GM21423 (cell line): ENCODE data around the gene NEURL1.

Experiments used
- ATAC-seq: cut with Tn5 transposase; IDR thresholded peaks from one replicate; pipeline ENCODE4 v1.9.1; 2021; ENCODE audit warnings: mild to moderate bottlenecking, moderate library complexity; ENCODE audit not compliant: unreplicated experiment

The NEURL1 gene

GRCh38 chr10:103580430-103580829, 86.9 kb downstream of the NEURL1 start:
- ATAC-seq, result no peak

GRCh38 chr10:103581499-103581898, 88.0 kb downstream of the NEURL1 start:
- no peak for ATAC-seq

DNA sequence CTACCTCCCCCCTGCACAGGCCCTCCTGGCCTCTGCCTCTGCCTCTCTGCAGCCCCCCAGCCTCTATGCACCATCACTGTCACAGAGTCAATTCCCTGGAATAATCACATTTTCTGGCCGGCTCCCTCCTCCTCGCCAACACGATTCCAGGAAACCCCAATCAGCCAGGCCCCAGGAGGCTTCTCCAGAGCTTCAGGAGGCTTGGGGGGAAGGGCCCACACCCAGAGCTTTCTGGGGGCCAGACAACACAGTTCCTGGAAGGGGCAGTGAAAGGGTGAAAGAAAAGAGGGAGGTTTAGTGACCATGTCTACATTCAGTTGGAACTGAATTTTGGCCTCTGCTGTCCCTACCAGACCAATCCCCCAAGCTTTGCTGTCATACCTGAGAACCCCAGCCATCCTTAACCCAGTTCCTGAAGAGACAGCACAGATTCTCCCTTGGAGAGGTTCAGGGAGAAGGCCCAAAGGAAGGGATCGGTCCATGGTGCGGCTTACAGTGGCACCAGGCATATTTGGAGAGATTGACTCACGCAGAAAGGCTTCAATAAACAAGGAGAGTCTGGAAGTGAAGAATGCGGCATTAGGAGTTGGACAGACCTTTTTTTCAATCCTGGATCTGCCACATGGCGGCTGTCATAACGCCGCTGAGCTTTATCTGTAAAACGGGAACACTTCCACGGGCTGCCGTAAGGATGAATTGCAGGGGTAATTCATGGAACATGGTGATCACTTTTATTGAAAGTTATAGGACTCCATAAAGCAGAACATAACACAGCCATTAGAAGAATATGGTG, 89.0 kb downstream of the NEURL1 start:
- no peak for ATAC-seq

GRCh38 chr10:103583871-103584215, 90.3 kb downstream of the NEURL1 start:
- no peak for ATAC-seq

DNA sequence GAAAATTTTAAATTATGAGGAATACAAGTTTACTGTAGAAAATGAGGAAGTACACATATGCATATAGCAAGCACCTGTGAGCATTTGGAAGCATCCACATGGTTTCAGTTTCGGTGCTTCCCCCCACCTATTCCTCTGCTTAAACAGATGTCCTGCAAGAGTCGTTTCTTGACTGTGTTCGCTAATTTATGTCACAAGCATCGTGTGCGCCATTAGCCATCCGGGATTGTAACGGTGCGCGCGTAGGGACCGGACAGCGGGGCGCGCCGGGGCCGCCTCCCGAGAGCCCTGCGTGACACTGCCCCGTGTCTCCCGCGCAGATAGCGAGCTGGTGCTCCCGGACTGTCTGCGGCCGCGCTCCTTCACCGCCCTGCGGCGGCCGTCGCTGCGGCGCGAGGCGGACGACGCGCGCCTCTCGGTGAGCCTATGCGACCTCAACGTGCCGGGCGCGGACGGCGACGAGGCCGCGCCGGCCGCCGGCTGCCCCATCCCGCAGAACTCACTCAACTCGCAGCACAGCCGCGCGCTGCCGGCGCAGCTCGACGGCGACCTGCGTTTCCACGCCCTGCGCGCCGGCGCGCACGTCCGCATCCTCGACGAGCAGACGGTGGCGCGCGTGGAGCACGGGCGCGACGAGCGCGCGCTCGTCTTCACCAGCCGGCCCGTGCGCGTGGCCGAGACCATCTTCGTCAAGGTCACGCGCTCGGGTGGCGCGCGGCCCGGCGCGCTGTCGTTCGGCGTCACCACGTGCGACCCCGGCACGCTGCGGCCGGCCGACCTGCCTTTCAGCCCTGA, 90.9 kb downstream of the NEURL1 start:
- no peak for ATAC-seq

DNA sequence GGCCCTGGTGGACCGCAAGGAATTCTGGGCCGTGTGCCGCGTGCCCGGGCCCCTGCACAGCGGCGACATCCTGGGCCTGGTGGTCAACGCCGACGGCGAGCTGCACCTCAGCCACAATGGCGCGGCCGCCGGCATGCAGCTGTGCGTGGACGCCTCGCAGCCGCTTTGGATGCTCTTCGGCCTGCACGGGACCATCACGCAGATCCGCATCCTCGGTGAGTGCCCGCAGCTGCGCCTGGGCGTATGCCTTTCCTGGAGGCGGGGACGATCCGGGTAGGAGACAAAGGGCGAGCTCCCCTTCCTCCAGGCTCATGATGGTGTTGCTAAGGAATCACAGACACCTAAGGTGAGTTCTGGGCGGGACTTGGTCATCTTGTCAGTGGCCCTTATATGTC, 91.5 kb downstream of the NEURL1 start:
- ATAC-seq, result no peak

GRCh38 chr10:103587073-103587472, 93.6 kb downstream of the NEURL1 start:
- ATAC-seq, result no peak

DNA sequence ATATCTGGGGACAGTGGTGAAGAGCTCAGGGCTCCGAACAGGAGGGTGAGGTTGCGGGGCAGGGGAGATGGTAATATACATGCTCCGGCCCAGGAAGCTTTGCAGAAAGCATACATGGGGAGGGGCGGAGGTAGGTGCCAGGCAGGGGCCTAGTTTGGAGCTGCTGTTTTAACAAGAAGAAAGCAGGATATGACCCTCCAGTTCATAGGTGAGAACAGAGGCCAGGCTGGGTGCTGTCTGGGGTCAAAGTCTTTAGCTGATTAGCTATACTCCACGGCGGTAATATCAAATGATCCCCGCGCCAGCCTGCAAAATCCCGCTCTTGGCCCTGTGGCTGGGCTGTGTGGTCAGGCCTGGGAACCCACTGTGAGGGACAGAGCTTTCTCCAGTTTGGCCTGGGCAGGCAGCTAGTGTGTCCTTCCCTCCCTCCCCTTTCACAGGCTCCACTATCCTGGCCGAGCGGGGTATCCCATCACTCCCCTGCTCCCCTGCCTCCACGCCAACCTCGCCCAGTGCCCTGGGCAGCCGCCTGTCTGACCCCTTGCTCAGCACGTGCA, 95.6 kb downstream of the NEURL1 start:
- ATAC-seq, result no peak

DNA sequence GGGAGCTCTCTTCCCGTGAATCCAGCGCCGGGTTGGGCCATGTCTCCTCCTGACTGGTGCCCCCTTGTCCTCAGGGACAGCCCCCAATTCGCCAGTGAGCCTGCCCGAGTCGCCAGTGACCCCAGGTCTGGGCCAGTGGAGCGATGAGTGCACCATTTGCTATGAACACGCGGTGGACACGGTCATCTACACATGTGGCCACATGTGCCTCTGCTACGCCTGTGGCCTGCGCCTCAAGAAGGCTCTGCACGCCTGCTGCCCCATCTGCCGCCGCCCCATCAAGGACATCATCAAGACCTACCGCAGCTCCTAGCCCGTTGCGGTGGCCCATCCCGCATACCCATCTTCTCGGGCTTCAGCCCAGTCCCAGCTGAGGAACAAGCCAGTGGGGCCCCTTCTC, 96.6 kb downstream of the NEURL1 start:
- no peak for ATAC-seq

- no peak for ATAC-seq
Measured at GRCh38 chr10:103590744-103591291, 97.3 kb downstream of the NEURL1 start.

DNA sequence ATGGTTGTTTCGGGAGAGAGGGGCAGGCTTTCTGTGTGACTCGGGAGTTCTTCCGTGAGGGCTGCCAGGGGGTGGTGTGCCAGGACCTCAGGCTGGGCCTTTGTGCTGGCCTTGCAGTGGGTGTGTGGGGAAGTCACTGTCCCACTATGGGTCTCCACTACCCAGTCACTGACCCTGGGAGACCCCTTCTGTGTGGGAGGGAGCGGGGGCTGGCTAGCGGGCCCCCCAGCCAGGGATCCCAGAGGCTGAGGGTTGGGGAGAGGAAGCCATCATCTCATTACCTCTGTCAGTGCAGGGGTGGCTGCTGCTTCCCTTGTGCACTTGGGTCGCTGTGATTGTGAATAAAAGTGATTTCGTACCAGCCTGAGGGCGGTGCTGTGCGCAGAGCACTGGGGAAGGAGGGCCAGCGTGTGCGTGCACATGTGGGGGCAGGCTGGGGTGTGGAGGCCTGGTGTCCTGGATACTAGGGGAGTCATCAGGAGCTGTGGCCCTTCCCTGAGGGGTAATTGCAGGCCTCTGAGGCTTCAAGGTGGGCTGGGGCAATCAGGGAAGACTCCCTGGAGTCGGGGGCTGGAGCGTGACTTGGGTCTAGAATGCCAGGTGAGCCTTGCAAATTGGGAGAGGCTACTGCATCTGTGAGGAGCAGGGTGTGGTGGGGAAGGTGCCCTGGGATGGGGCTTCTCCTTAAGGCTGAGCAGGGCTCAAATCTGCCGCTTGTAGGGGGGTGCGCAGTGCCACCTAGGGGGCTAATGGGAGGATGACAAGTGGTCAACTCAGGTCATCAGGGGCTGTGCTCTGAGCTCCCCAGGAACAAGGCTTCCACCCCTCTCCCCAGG, 98.9 kb downstream of the NEURL1 start:
- no peak for ATAC-seq

- no peak for ATAC-seq
Measured at GRCh38 chr10:103593022-103593570, 99.6 kb downstream of the NEURL1 start.

GRCh38 chr10:103595933-103596726, 102.6 kb downstream of the NEURL1 start:
- no peak for ATAC-seq

- no peak for ATAC-seq
Measured at GRCh38 chr10:103597003-103597402, 103.5 kb downstream of the NEURL1 start.

DNA sequence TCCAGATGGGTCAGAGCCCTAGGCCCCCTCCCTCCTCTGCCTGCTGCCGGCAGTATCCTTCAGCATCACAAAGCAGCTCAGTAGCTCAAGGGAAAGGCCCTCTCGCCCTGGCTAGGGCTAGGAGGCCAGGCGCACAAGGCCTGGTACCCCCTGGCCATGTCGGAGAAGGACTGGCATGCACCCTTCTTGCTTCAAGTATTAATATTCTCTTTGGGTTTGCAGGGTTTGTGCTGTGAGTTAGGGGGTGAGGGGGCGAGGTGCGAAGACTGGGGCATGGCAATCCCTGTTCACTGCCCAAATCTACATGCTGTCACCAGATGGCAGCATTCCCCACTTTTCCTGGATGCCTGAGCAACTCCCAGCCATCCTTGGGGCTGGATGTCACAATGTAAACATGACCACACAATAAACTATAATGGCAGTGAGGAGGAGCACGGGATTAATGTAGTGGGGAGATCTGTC, 105.2 kb downstream of the NEURL1 start:
- ATAC-seq, result no peak

GRCh38 chr10:103599211-103599610, 105.7 kb downstream of the NEURL1 start:
- ATAC-seq, result no peak

DNA sequence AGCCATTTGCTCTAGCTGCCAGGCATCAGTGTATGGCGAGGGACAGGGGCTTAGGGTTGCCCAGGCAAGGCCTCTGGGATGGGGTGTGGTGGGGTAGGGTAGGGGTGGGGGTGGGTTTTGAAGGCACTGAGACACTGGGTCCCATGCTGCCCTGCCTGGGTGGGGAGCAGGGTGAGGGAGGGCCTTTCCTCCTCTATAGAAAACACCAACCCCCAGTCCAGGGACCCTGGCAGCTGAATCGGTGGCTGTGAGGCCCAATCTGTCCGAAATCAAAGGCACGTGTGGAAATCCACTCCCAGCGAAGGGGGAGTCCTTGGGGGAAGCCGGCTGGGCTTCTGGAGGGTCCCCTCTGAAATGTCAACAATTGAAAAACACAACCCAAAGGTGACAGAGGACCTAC, 106.4 kb downstream of the NEURL1 start:
- ATAC-seq, result no peak

DNA sequence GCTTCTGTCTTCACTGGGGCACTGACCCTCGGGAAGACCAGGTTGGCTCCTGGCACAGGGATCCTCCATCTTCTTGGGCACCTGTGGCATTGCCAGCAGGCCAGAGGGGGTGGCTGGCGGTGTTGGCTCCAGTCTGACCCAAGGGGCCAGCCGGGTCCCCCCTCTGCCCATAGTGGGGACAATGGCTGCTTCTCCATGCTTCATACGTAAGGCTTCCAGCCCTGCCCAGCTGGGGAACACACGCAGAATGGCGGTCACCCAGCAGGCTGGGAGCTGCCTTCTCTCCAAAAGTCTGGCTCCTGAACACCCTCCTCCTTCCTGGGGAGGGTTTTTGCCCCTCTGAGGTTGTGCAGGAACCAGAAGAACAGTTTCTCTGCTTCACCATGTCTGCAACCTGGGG, 106.8 kb downstream of the NEURL1 start:
- ATAC-seq, result no peak

DNA sequence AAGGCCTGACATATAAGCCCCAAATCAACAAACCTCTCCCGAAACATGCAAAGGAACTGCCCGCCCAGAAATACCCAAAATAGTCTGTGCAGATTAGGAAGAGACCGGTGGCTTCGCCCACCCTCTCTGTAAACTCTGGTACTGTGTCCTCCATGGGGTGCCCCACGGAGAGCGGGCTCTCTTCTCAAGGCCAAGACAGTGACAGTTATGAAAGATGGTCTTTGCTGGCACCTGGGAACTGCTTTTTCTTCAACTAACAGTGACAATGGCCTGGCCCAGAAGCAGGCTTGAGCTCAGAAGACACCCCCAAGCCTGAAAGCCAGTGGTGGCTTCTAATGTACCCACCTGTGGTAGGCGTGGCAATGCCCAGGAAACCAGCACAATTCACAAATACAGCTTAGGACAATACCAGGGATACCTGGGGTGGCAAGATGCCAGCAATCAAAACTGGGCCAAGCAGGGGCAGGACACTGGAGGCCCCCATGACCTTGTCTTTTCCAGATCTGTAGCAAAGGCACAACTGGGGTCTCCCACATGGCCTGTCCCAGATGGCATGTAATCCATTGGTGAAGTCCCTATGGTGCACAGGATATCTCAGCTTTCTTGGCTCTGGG, 107.6 kb downstream of the NEURL1 start:
- ATAC-seq, result no peak
